ENCODE measurements around the gene BTBD6.
"Not testable (repeated sequence)": the region's sequence is repeated elsewhere in the genome, so short reads cannot be mapped to it uniquely, and the experiment has no call there.

The BTBD6 gene

GRCh38 chr14:105294142-105294597, 45.8 kb downstream of the BTBD6 start:
- no peak for DNase-seq (ENCODE audit: low read depth)

DNA sequence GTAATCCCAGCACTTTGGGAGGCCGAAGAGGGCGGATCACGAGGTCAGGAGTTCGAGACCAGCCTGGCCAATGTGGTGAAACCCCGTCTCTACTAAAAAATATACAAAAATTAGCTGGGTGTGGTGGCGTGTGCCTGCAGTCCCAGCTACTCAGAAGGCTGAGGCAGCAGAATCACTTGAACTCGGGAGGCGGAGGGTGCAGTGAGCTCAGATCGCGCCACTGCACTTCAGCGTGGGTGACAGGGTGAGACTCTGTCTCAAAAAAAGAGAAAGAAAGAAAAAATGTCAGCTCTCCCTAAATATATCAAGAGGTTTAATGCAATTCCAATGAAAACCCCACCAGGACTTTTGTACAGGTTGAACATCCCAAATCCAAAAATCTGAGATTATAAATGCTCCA, 49.0 kb downstream of the BTBD6 start:
- DNase-seq (ENCODE audit: low read depth): not testable (repeated sequence)

- no peak for DNase-seq (ENCODE audit: low read depth)
Measured at GRCh38 chr14:105299654-105300541, 51.6 kb downstream of the BTBD6 start.

All from CMK (cell line).